Left ventricle myocardium inferior (tissue), 1 donor: ENCODE results near the gene UQCRHL. TPM values are rescaled to one million over a fixed set of nuclear protein-coding genes. Genes with fewer than 3 reads are reported as not detected.
A peak's percentile ranks its signal among the peaks of the same experiment; 100 is the strongest.

Experiments
- DNase-seq: peaks from one replicate; pipeline ENCODE4 v3.0.0-alpha.2; 2020
- H3K27ac ChIP-seq: fragments of 200-600 bp; replicated peaks from 2 replicates; pipeline ENCODE4 v1.8.0; 2021
- H3K27me3 ChIP-seq: fragments of 200-600 bp; 2 replicates; pipeline ENCODE4 v1.8.0; 2021; ENCODE audit warnings: low read depth
- H3K36me3 ChIP-seq: fragments of 200-600 bp; 2 replicates; pipeline ENCODE4 v1.8.0; 2021
- H3K4me1 ChIP-seq: fragments of 200-600 bp; 2 replicates; pipeline ENCODE4 v1.8.0; 2021
- H3K4me3 ChIP-seq: fragments of 200-600 bp; 2 replicates; pipeline ENCODE4 v1.8.0; 2021; ENCODE audit warnings: mild to moderate bottlenecking, moderate library complexity
- H3K9me3 ChIP-seq: fragments of 200-600 bp; replicated peaks from 2 replicates; pipeline ENCODE4 v1.8.0; 2021
- intact Hi-C: fragments of 100-400 bp; cut with micrococcal nuclease; formaldehyde crosslinking; loops from one replicate; pipeline ENCODE4 v1.11.0; 2022
- total RNA-seq: library from RNA; stranded (reverse); fragmentation: NEBNext Ultra II Directional; extraction: Animal tissue kit (Norgen Biotek cat#: 25700); gene quantifications from one replicate; pipeline ENCODE4 v1.2.1, GENCODE V29; 2021
- TF ChIP-seq, protein P1 (sequence below): fragments of 200-600 bp; IDR thresholded peaks from 2 replicates; pipeline ENCODE4 v1.8.0; 2021; ENCODE audit warnings: antibody characterized with exemption, mild to moderate bottlenecking, borderline replicate concordance
- donor health status: DM: no; HTN: yes; CAD: no; lungs with severe emphysema.

The UQCRHL gene
- total RNA-seq, 1 donor from 2014 or later = 6.0 TPM

- Histone ChIP-seq H3K27me3 (no peaks in the 10 kb centered on the region), H3K9me3 (no peaks in the 10 kb centered on the region), H3K36me3 (no peaks in the 10 kb centered on the region), H3K4me1 (peaks cover 83% of the 10 kb centered on the region), H3K27ac (peak overlapping the region; percentile 98), H3K4me3 (peak overlapping the region; percentile 76)
- DNase-seq = no peak
- intact Hi-C loops = no loop called here
- TF ChIP-seq, protein P1, sequence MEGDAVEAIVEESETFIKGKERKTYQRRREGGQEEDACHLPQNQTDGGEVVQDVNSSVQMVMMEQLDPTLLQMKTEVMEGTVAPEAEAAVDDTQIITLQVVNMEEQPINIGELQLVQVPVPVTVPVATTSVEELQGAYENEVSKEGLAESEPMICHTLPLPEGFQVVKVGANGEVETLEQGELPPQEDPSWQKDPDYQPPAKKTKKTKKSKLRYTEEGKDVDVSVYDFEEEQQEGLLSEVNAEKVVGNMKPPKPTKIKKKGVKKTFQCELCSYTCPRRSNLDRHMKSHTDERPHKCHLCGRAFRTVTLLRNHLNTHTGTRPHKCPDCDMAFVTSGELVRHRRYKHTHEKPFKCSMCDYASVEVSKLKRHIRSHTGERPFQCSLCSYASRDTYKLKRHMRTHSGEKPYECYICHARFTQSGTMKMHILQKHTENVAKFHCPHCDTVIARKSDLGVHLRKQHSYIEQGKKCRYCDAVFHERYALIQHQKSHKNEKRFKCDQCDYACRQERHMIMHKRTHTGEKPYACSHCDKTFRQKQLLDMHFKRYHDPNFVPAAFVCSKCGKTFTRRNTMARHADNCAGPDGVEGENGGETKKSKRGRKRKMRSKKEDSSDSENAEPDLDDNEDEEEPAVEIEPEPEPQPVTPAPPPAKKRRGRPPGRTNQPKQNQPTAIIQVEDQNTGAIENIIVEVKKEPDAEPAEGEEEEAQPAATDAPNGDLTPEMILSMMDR = no peak
Measured at GRCh38 chr1:15850471-15851001, 43.1 kb upstream of the UQCRHL start.

- Histone ChIP-seq H3K36me3 (no peaks in the 10 kb centered on the region), H3K27me3 (no peaks in the 10 kb centered on the region), H3K4me3 (peak overlapping the region; percentile 76), H3K4me1 (peaks cover 83% of the 10 kb centered on the region), H3K9me3 (no peaks in the 10 kb centered on the region), H3K27ac (peak overlapping the region; percentile 98)
- peak; percentile 31 for DNase-seq
- intact Hi-C loops = no loop called here
- TF ChIP-seq, protein P1 = no peak
Measured at GRCh38 chr1:15849775-15850324, 42.4 kb upstream of the UQCRHL start.

GRCh38 chr1:15848929-15849774 lies 41.7 kb upstream of the UQCRHL start:
- peaks cover 89% of the 10 kb centered on the region for H3K4me1 ChIP-seq
- peak overlapping the region; percentile 98 for H3K27ac ChIP-seq
- no peaks in the 10 kb centered on the region for H3K9me3 ChIP-seq
- TF ChIP-seq, protein P1 = no peak
- peak overlapping the region; percentile 76 for H3K4me3 ChIP-seq
- intact Hi-C loops = no loop called here
- peak; percentile 83 for DNase-seq
- H3K27me3 ChIP-seq = no peaks in the 10 kb centered on the region
- no peaks in the 10 kb centered on the region for H3K36me3 ChIP-seq

GRCh38 chr1:15848143-15848928 lies 40.9 kb upstream of the UQCRHL start:
- Histone ChIP-seq H3K4me1 (peaks cover 89% of the 10 kb centered on the region), H3K9me3 (no peaks in the 10 kb centered on the region), H3K27ac (peak overlapping the region; percentile 98), H3K27me3 (no peaks in the 10 kb centered on the region), H3K4me3 (peak overlapping the region; percentile 76), H3K36me3 (no peaks in the 10 kb centered on the region)
- peak; percentile 36 for DNase-seq
- TF ChIP-seq, protein P1 = no peak
- intact Hi-C loops = no loop called here

GRCh38 chr1:15847893-15848142 lies 40.4 kb upstream of the UQCRHL start:
- intact Hi-C loops = no loop called here
- H3K27me3 ChIP-seq = no peaks in the 10 kb centered on the region
- peaks cover 84% of the 10 kb centered on the region for H3K4me1 ChIP-seq
- peak overlapping the region; percentile 76 for H3K4me3 ChIP-seq
- H3K9me3 ChIP-seq = no peaks in the 10 kb centered on the region
- TF ChIP-seq, protein P1 = no peak
- no peak for DNase-seq
- H3K36me3 ChIP-seq = no peaks in the 10 kb centered on the region
- H3K27ac ChIP-seq = peak overlapping the region; percentile 98
